EL (cell line): ENCODE data around the gene CUX1.

ENCODE experiments used
- DNase-seq: peaks from one replicate; pipeline ENCODE4 v3.0.0-alpha.2; 2016

Gene CUX1

DNA sequence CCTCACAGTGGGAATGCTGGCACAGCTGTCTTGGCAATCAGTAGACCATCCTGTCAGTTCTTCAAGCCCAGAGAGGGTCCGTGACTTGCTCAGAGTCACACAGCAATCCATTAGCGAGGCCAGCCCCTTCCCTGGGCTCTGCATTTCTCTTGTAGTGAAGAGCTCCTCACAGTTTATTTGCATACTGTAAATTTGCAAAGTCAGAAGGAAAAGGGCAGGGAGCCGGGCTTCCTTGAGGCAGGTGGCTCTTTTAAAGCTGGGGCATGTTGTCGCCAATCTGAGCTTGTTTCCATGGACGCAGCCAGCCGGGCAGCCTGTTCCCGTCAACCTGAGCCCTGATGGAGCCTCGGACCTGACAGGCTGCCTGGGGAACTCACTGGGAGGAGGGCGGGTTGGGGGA, 123.4 kb downstream of the CUX1 start:
- DNase-seq = no peak

DNA sequence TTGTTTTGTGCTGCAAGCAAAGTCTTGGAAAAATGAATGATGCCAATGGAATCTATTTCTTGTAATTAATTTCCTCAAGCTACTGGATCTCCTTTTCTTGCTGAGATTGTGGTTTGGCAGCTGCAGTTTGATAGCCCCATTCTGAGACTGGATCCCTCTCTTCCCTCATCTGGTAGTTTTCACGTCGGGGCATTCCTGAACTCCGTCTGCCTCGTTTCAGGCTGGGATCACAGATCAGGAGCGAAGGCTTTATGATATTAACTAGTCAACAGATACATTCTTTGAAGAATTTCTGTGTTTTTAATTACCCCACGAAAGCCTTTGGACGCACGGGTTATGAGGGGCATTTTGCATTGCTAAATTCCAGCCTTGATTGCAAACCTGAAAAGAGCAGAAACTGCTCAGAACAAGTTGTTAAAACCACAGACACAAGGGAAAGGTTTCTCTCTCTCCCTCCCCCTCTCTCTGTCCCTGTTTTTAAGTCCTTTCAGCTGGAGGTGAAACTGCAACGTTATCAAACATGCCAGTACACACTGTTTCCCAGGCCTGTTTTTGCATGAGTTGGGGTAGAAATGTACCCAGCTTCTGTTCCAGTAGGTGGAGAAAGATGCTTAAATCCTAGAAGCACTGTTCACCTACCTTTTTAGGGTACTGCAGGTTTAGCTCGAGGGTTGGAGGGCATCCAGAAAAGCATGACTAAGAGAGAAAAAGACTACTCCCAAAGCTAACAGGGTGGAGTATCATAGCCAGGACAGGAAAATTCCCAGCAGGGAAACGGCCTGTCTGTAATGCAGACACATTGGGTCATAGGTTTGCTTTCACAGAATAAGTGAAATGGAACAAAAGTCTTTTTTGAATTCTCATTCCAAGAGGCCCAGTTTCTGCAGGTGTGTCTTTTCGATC, 124.3 kb downstream of the CUX1 start:
- DNase-seq = peak; percentile 64

DNA sequence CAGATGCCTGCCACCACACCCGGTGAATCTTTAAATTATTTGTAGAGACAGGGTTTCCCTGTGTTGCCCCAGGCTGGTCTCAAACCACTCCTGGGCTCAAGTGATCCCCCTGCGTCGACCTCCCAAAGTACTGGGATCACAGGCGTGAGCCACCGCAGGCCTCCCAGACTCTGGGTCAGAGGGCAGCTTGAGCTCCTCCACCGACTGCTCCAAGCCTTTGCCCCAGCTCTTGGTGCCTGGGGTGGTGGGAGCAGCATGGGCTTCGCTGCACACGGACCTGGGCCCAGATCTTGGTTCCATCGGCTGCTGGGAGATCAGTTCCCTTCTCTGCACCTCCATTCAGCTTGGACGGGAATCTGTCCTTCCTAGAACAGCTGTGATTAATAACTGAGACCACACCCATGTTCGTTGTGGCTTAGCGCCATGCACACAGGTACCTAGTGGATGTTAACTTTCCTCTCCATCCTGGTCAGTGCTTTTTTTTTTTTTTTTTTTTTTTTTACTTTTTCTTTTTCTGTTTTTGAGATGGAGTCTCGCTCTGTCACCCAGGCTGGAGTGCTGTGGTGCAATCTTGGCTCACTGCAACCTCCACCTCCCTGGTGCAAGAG, 125.3 kb downstream of the CUX1 start:
- DNase-seq = no peak

DNA sequence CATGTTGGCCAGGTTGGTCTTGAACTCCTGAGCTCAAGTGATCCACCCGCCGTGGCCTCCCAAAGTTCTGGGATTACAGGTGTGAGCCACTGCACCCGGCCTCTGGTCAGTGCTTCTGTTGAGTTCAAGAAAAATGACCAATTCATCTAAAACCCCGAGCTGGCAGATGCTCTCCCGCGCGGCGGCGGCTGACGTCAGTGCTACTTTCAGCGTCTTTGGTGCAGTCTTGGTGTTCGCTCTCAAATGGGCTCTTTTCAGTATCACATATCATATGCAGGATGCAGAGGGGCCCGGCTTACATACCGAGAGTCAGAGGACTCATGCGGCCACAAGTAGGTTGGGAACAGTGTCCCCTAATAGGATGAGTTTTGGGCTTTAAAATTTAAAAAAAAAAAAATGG, 125.9 kb downstream of the CUX1 start:
- DNase-seq = no peak

DNA sequence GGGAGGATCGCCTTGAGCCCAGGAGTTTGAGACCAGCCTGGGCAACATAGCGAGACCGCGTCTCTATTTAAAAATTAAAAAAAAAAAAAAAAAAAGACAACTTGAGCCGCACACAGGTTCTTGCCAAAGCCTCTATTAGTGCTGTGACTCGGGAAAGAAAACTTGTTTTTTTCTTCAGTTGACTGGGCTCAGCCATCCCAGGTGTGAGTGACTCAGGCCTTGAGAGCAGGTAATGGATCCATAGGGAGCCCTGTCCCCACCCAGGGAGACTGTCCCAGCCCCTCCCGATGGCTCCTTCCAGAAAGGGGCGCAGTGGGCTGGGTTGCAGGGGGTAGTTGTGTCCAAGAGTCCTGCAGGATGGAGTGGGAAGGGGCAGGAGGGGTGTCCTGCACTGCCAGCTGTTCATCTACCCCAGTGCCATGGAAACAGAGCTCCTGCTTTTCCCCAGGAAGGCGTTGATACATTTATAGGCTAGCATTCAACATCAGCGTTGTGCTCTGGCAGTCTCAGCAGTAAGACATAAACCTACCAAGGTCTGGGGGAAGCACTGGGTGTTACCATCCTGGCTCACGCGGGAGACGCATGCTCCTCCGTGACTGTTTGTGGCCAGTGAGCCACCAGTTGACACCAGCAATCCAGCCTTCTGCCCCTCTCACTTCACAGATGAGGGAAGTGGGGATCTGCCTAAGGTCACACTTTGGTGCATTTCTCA, 126.6 kb downstream of the CUX1 start:
- no peak for DNase-seq

DNA sequence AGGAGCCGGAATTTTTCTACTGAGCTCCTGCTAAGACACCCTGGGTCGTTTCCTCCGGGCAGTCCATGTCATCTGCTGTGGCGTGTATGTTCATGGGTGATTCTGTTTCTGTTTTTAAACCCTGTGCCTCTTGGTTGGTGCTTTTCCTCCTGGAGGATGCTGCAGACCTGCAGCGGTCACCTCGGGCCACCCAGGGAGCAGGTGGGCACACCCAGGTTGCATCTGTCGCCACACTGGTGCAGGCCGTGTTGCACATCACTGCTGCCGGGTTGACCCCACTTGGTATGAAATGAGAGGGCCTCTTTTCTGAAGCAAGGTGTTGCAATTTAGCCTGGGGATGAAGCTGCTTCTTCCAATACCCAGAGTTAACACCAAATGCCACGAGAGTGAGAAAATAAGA, 127.2 kb downstream of the CUX1 start:
- DNase-seq = no peak

DNA sequence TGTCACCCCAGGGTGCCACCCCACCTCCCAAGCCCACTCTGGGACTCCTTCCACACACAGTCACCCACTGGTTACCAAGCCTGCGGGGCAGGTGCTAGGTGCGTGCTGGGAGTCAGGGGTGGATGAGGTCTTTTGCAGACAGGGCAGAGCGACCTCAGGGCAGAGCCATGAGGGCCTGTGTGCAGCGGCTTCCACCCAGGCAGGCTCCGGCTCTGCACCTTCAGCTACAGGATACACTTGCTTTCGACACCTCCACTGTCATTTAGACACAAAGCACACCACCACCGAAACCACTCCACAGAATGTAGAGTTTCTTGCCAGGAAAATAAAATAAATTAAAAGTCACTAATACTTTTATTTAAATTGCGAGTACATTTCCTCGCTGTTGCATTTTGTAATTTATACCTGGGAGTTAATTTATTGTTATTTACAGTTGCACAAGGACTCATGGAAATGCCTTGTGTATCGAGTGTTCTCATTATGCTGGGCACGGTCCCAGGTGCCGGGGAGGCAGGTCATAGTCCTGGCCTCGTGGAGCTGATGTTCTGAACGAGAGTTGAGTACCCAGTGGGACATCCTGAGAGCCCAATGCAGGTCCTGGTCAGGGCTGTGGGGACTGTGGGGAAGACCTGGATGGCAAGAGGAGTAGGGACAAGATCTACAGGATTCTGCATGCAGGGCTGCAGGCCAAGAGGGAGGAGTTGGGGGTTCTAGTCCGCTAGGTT, 127.8 kb downstream of the CUX1 start:
- DNase-seq = no peak

DNA sequence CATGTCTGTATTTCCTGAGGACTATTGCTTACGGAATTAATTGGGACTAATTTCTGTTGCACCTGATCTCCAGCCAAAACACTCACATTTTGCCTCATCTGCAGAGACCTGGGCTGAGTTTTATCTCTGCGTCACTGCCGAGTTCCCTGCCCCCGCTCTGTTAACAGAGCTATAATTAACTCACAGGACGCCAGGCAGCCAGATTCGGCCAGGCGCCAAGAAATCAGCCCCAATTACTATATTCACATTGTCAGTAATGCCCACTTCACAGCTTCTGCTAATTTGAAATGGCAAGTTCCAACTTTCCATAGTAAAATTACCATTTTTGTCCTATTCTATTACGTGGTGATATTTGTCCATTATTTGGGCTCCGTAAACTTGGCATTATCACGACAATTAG, 130.5 kb downstream of the CUX1 start:
- no peak for DNase-seq

DNA sequence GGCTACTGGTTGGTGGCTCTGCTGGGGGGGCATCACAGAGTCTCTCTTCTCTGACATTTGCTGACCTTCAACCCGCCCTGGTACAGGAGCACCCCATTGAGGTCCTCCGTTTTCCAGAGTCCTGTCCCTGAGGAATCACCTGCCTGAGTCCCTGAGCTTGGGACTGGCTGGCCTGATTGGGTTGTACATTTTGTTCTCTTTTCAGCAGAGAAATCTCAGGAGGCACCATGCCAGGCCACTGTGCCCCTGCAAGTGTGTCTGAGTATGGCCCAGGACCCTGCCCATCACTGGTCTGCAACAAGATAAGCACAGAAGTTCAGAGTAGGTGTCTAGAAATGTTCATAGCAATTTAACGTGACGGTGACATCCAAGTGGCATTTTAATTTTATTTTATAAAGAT, 131.2 kb downstream of the CUX1 start:
- DNase-seq = no peak

DNA sequence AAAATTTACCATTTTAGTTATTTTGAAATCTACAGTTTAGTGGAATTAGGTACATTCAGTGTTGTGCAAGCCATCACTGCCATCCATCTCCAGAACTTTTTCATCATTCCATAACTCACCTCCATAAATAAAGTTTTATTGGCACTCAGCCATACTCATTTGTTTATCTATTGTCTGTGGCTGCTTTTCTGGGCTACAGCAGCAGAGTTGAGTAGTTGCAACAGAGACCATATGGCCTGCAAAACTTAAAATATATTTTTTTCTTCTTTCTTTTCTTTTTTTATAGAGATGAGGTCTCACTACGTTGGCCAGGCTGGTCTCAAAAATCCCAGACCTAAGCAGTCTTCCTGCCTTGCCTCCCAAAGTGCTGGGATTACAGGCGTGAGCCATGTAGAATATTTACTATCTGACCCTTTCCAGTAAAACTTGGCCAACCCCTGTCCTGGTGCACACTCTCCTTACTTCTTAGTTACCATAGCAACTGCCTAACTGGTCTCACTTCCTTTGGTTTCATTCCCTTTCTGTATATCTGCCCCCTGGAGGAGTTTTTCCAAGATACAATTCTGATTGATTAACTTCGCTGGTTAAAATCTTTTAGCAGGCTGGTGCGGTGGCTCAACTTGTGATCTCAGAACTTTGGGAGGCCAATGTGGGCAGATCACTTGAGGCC, 133.2 kb downstream of the CUX1 start:
- peak; percentile 45 for DNase-seq

DNA sequence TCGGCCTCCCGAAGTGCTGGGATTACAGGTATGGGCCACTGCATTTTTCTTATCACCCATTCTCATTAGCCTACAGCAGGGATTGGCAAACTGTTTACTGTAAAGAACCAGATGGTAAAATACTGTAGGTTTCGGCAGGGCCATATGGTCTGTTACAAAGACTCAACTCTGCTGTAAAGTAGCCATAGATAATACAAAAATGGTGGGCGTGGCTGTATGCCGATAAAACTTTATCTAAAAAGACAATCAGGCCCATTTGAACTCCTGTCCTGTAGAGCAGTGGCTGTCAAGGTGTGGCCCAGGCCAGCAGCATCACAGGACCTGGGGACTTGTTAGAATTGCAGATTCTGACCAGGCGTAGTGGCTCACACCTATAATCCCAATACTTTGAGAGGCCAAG, 134.3 kb downstream of the CUX1 start:
- DNase-seq = no peak

DNA sequence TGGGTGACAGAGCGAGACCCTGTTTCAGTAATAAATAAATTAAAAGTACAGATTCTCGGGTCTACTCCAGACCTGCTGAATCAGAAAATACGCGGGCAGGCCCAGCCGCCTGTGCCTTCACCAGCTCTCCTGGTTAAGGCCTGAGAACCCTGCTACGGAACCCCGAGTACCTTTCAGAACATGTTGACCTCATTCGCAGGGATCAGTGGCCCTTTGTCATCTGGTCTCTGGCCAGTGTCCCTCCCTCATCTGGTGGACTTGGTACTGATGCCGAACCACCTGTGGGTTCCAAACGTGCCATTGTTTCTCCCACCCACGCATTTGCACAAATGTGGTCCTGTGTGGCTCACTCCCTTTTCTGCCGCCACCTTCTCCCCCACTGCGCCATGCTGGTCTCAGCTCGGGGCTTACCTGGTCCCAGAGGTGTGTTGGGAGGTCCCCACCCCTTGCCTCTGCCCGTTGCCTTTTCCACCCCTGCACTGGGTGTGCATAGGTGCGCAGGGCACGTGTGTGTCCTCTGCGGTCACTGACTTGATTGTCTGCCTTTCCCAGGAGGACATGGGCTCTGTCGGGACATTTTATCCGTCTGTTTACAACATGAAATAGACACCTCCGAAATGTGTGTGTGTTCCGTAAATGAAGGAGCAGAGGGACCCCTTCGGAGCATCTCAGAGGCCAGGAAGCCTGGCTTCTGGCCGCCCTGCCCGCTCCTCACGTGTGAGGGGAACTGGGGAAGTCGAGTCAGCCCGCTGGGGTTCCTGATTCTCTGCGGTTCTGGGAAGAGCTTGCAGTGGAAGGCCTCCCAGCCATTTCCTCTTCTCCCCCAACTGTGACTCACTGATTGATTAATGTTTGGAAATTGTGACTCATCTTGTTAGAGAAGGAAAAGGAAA, 135.2 kb downstream of the CUX1 start:
- DNase-seq = peak; percentile 76

DNA sequence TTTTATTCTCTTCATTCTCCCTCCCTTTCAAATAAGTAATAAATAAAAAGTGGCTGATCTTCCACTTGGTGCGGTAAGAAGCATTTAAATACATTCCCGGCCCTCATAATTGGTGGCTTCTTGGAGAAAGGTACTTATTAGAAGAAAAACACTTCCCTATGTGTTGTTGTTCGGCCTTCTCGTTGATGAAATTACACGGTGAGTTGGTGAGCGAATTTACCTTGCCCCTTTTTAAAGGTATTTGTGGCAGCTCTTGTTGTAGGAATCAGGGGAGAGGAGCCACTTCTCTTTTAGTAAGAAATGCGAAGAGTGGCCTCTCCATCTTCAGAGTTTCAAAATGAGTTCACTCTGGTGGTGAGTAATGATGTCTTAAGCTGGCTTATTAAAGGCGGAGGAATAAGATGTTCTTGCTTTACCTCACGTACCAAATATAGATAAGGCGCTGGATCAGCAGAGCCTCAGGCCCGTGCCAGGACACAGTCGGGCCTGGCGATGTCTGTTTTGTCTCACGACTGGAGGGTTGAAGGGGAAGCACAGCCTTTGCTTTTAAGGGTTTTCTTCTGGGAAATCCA, 135.9 kb downstream of the CUX1 start:
- DNase-seq = peak; percentile 58

DNA sequence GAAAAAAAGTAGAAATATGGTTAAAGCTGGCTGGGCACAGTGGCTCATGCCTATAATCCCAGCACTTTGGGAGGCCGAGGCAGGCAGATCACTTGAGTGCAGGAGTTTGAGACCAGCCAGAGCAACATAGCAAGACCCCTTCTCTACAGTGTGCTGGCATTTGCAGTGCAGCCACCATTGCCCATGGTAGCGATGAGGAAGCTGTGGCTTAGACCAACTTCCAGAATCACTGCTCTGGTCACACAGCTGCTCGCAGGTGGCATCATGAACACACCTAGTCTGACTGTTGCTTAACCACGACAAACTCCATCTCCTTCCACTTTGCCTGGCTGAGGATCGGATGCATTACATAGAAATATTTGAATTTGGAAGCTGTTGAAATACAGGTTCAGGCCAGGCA, 137.1 kb downstream of the CUX1 start:
- DNase-seq = no peak

DNA sequence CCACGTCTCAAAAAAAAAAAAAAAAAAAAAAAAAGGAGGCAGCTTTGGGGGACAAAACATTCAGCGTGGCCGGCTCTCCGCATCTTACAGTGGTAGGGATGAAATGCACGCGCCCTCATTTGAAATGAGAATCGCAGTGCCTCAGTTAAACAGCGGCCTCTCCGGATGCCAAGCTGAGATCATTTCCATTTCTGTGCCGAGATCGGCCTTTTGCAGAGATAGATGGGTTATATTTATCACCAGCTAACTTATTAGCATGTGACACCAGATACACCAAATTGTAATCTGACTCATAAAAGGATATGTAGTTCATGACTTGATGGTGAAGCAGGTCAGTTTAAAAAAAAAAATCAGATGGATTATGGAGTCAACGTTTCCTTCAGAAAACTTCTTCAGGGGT, 138.7 kb downstream of the CUX1 start:
- no peak for DNase-seq

DNA sequence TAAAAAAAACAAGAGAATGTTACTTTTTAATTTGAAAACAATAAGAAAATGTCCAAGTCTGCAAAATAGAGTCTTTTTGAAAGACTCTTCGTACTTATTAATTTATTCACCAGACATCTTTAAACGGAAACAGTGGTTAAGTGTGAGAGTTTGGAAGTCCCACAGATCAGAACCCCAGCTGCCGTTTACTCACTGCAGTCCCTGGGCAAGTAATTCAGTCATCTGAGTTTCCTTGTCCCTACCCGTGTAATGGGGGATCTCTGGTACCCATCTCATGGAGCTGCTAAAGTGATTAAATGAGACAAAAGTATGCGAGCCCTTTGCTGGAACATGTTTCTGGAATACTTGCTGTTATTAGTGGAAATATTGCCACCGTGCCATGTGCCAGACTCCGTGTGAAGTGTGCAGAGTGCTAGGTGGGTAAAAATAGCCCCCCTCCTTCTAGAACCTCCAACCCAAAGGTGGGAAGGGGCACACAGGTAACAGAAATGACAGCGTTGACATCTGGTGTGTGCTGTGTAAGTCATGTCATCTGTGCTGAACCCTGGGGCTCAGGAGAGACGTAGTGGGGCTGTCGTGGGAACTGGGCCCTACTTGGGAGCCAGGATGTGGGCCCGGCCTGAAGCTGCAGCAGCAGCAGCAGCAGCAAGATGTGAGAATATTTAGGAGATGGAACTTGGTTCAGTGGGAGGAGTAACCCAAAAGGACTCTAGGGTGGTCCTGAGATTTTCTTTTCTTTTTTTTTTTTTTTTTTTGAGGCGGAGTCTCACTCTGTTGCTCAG, 140.5 kb downstream of the CUX1 start:
- no peak for DNase-seq

DNA sequence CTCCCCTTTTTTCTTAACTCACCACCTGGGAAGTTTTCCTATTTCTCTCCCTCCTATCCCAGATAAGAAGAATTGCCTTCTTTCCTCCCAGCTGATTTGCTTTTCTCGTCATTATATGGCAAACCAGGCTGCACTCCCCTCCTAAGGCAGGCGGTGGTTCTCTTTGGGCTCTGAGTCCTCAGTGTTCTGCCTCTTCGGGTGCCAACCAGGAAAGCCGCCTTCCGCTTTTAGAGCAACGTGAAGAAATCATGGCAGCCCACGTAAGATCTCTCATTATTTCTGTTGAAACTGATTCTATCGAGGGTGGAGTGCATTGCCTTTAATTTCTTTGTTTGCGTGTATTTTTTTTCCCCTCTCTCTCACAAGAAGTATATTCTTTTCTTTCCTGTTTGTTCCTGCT, 141.9 kb downstream of the CUX1 start:
- no peak for DNase-seq

DNA sequence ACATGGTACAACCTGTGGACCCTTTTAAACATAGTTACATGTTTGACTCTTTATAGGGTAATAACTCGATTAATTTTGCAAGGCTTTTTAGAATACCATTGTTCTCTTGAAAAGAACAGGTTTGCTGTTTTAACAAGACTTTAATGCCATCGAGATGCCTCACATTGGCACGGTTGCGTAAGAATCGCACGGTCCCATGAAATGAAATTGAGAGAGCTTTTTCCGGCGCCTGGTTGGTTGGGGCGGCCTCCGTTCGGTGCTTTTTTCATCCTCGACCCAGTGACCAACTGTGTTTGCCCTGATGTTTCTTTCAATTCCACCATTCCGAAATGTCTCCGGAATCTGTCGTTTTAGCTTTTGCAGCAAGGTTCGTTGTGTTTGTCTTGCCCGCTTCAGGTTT, 142.4 kb downstream of the CUX1 start:
- no peak for DNase-seq

DNA sequence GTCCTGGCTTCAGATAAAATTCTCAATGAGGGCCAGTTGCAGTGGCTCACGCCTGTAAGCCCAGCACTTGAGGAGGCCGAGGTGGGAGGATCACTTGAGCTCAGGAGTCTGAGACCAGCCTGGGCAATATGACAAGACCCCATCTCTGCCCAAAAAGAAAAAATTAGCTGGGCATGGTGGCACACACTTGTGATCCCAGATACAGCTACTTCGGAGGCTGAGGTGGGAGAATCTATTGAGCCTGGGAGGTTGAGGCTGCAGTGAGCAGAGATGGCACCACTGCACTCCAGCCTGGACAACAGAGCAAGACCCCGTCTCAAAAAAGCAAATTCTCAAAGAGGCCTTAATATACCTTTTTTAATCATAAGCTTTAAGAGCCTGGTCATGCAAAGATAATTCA, 142.9 kb downstream of the CUX1 start:
- no peak for DNase-seq

DNA sequence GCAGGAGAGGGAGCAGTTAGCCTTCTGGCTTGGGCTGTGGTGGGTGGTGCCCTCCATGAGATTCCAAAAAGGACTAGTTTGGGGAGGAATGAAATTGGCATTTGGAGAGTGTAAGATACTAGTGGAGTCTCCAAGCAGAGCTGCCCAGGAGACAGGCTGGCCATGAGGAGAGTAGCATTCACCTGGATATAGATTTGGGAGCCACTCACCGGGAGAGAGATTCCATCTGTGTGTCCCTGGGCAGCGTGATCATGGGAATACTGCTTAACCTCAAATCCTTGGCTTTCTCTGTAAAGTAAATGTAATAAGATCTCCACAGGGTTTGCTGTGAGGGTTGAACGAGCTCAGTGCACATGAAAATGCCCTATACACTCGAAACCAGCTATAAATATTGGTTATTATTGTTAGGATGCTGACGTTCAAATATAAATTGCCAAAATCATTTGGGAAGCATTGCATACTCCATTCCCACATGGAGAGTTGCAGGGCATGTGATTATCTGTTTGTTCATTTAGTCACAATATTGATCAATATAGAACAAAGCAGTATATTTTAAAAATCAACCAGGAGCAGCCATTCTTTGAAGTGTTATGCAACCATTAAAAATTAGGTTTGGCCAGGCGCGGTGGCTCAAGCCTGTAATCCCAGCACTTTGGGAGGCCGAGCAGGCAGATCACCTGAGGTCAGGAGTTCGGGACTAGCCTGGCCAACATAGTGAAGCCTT, 143.7 kb downstream of the CUX1 start:
- DNase-seq = no peak
